Measurements from ENCODE around the gene ZNF608. TPM values are rescaled to one million over a fixed set of nuclear protein-coding genes. Genes with fewer than 3 reads are reported as not detected.

ZNF608 gene
- total RNA-seq, 1 experiment from 2014 or later = 1.9 TPM

DNA sequence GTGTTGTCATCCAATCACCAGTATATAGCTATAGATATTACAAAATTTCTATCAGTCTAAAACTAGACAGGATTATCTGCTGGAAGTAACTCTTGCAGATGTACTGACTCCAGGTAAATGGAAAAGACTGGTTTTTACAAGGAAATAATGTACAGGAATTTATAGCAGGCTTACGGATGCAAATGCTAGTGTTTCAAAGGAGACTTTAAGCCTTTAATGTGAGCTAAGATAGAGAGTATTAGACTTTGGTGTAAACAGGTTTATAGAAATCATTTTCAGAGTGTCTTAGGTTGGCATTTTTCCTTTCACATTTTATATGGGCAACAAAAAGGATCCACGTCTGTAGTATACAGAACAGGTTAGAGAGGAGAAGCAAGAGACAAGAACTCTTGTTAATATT is 16.1 kb downstream of the ZNF608 start:
- H3K9me3 ChIP-seq (ENCODE audit: low read depth, low read length, poor library complexity, severe bottlenecking) = no peaks in the 10 kb centered on the region
- no peaks in the 10 kb centered on the region for H3K36me3 ChIP-seq (ENCODE audit: insufficient read depth, low read length, poor library complexity, severe bottlenecking)
- TF ChIP-seq EZH2 (IDR thresholded peaks at IDR 0.05; ENCODE audit: borderline replicate concordance, low read depth, low read length, poor library complexity, severe bottlenecking) = no peak
- TF ChIP-seq, protein P1, sequence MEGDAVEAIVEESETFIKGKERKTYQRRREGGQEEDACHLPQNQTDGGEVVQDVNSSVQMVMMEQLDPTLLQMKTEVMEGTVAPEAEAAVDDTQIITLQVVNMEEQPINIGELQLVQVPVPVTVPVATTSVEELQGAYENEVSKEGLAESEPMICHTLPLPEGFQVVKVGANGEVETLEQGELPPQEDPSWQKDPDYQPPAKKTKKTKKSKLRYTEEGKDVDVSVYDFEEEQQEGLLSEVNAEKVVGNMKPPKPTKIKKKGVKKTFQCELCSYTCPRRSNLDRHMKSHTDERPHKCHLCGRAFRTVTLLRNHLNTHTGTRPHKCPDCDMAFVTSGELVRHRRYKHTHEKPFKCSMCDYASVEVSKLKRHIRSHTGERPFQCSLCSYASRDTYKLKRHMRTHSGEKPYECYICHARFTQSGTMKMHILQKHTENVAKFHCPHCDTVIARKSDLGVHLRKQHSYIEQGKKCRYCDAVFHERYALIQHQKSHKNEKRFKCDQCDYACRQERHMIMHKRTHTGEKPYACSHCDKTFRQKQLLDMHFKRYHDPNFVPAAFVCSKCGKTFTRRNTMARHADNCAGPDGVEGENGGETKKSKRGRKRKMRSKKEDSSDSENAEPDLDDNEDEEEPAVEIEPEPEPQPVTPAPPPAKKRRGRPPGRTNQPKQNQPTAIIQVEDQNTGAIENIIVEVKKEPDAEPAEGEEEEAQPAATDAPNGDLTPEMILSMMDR (conservative IDR thresholded peaks at IDR 0.05; ENCODE audit: low read depth, low read length) = no peak
- ChIA-PET CTCF (no interaction called here), POLR2A (ENCODE audit: low non-redundant PET) (no interaction called here)
- no peak overlapping the region for H3K27ac ChIP-seq (ENCODE audit: low read depth, low read length, poor library complexity, severe bottlenecking)
- no TSS peak for BruUV-seq (replicated peaks)
- H3K27me3 ChIP-seq (replicated peaks; ENCODE audit: insufficient read depth, low read depth, low read length, poor library complexity) = peaks cover 4% of the 10 kb centered on the region
- peaks cover 11% of the 10 kb centered on the region for H3K4me1 ChIP-seq (ENCODE audit: insufficient read depth, low read length, poor library complexity, severe bottlenecking)
- no peak for DNase-seq (ENCODE audit: low spot score)
- intact Hi-C loops (cut with micrococcal nuclease; ENCODE audit: unreplicated experiment) = loop anchor here (10.0 kb wide), 1 partner anchor 426 kb away; no protein-coding TSS in a partner anchor
- no peak overlapping the region for H3K4me3 ChIP-seq (ENCODE audit: low read depth, low read length, poor library complexity, severe bottlenecking)

DNA sequence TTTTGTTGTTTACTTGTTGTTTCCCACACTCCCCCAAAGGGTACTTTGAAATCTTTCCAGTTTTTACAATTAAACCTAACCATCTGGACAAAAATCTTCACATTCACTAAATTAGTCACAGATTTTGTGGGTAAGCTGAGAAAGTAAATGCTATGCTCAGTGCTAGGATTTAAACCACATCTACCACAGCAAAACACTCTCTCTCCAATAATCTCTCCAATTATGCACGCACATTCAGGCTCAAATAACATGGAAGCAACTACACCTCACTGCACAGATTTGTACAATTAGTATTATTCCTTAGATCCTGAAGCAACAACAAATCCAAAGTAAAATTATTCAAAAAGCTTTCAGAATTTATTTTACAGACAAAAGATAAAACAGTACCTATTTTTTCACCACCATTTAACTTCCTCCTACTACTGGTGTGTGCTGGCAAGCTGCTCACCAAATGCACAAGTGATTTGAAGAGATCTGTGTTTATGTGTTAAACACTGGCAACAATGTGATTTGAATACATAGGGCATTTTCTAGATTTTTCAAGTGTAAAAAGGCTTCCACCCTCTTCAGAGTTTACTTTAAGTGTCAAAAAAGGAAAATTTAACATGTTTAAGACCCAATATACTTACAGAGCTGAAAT is 16.6 kb downstream of the ZNF608 start:
- intact Hi-C loops (cut with micrococcal nuclease; ENCODE audit: unreplicated experiment) = loop anchor here (10.0 kb wide), 1 partner anchor 425 kb away; no protein-coding TSS in a partner anchor
- Histone ChIP-seq H3K4me3 (ENCODE audit: low read depth, low read length, poor library complexity, severe bottlenecking) (no peak overlapping the region), H3K4me1 (ENCODE audit: insufficient read depth, low read length, poor library complexity, severe bottlenecking) (peaks cover 8% of the 10 kb centered on the region), H3K27me3 (replicated peaks; ENCODE audit: insufficient read depth, low read depth, low read length, poor library complexity) (peaks cover 4% of the 10 kb centered on the region), H3K9me3 (ENCODE audit: low read depth, low read length, poor library complexity, severe bottlenecking) (no peaks in the 10 kb centered on the region), H3K36me3 (ENCODE audit: insufficient read depth, low read length, poor library complexity, severe bottlenecking) (no peaks in the 10 kb centered on the region), H3K27ac (ENCODE audit: low read depth, low read length, poor library complexity, severe bottlenecking) (no peak overlapping the region)
- ChIA-PET POLR2A (ENCODE audit: low non-redundant PET) (no interaction called here), CTCF (no interaction called here)
- DNase-seq (ENCODE audit: low spot score) = no peak
- no TSS peak for BruUV-seq (replicated peaks)
- TF ChIP-seq EZH2 (IDR thresholded peaks at IDR 0.05; ENCODE audit: borderline replicate concordance, low read depth, low read length, poor library complexity, severe bottlenecking) = no peak
- TF ChIP-seq, protein P1 (conservative IDR thresholded peaks at IDR 0.05; ENCODE audit: low read depth, low read length) = no peak

DNA sequence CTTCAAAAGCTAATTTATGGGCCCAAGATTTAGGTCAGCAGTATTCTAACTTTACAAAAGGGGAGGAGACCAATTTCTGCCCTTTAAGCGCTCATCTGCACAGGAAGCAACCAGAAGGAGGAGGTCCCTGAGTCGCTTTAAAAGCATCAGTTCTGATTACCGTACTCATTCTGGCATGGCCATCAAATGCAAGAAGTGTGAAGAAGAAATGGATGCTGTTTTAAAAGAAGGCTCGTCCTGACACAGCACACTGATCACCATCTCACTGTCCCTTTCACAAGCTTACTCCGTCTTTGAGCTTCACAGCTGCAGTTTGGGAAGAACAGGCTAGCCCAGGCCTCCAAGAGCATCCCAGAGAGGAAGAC is 17.5 kb downstream of the ZNF608 start:
- intact Hi-C loops (cut with micrococcal nuclease; ENCODE audit: unreplicated experiment) = no loop called here
- no peak for DNase-seq (ENCODE audit: low spot score)
- no peak overlapping the region for H3K27ac ChIP-seq (ENCODE audit: low read depth, low read length, poor library complexity, severe bottlenecking)
- POLR2A ChIA-PET (ENCODE audit: low non-redundant PET) = no interaction called here
- BruUV-seq (replicated peaks) = no TSS peak
- H3K36me3 ChIP-seq (ENCODE audit: insufficient read depth, low read length, poor library complexity, severe bottlenecking) = no peaks in the 10 kb centered on the region
- TF ChIP-seq, protein P1 (conservative IDR thresholded peaks at IDR 0.05; ENCODE audit: low read depth, low read length) = no peak
- TF ChIP-seq EZH2 (IDR thresholded peaks at IDR 0.05; ENCODE audit: borderline replicate concordance, low read depth, low read length, poor library complexity, severe bottlenecking) = no peak
- no peaks in the 10 kb centered on the region for H3K4me1 ChIP-seq (ENCODE audit: insufficient read depth, low read length, poor library complexity, severe bottlenecking)
- CTCF ChIA-PET = no interaction called here
- peaks cover 4% of the 10 kb centered on the region for H3K27me3 ChIP-seq (replicated peaks; ENCODE audit: insufficient read depth, low read depth, low read length, poor library complexity)
- H3K4me3 ChIP-seq (ENCODE audit: low read depth, low read length, poor library complexity, severe bottlenecking) = no peak overlapping the region
- H3K9me3 ChIP-seq (ENCODE audit: low read depth, low read length, poor library complexity, severe bottlenecking) = no peaks in the 10 kb centered on the region

Data from A673 (cell line).